ENCODE measurements around the gene TRAIP.

The TRAIP gene

GRCh38 chr3:49873623-49874022 is 17.3 kb upstream of the TRAIP start:
- POLR2A ChIA-PET: no interaction called here
- Histone ChIP-seq H3K9me3 (ENCODE audit: control insufficient read depth, insufficient read depth, low read depth, low read length) (no peaks in the 10 kb centered on the region), H3K36me3 (ENCODE audit: control insufficient read depth in 2 of 2, insufficient read depth in 1 of 2, low read length in 2 of 2) (no peaks in the 10 kb centered on the region), H3K4me3 (ENCODE audit: low read depth, low read length) (no peak overlapping the region), H3K4me1 (ENCODE audit: control insufficient read depth, insufficient read depth, low read length) (no peaks in the 10 kb centered on the region), H3K27ac (ENCODE audit: extremely low read depth, low read depth, low read length) (no peak overlapping the region)
- CTCF ChIA-PET: no interaction called here
- TF ChIP-seq ZBTB44 (tag by site-specific recombination; IDR thresholded peaks at IDR 0.05) (no peak), CTCF (tag by site-specific recombination; IDR thresholded peaks at IDR 0.05) (no peak)

GRCh38 chr3:49872801-49873281 is 16.5 kb upstream of the TRAIP start:
- no peak overlapping the region for H3K4me3 ChIP-seq (ENCODE audit: low read depth, low read length)
- TF ChIP-seq ZNF621 (tag by site-specific recombination; IDR thresholded peaks at IDR 0.05) (no peak), ZNF398 (tag by site-specific recombination; IDR thresholded peaks at IDR 0.05) (0 out of 2 replicates have a peak, but pooled peaks have one; percentile 10), ZNF335 (tag by site-specific recombination; conservative IDR thresholded peaks at IDR 0.05) (0 out of 2 replicates have a peak, but pooled peaks have one; percentile 28), ZNF112 (tag by site-specific recombination; IDR thresholded peaks at IDR 0.05) (no peak)
- POLR2A ChIA-PET: no interaction called here
- H3K4me1 ChIP-seq (ENCODE audit: control insufficient read depth, insufficient read depth, low read length): no peaks in the 10 kb centered on the region
- no peak overlapping the region for H3K27ac ChIP-seq (ENCODE audit: extremely low read depth, low read depth, low read length)
- no peaks in the 10 kb centered on the region for H3K9me3 ChIP-seq (ENCODE audit: control insufficient read depth, insufficient read depth, low read depth, low read length)
- CTCF ChIA-PET: no interaction called here
- no peaks in the 10 kb centered on the region for H3K36me3 ChIP-seq (ENCODE audit: control insufficient read depth in 2 of 2, insufficient read depth in 1 of 2, low read length in 2 of 2)

GRCh38 chr3:49871531-49872153 is 15.3 kb upstream of the TRAIP start:
- H3K9me3 ChIP-seq (ENCODE audit: control insufficient read depth, insufficient read depth, low read depth, low read length): no peaks in the 10 kb centered on the region
- H3K27ac ChIP-seq (ENCODE audit: extremely low read depth, low read depth, low read length): no peak overlapping the region
- ChIA-PET CTCF (no interaction called here), POLR2A (no interaction called here)
- TF ChIP-seq PRDM4 (tag by site-specific recombination; IDR thresholded peaks at IDR 0.05) (peak; percentile 85), ZBTB11 (tag by site-specific recombination; conservative IDR thresholded peaks at IDR 0.05; ENCODE audit: low read depth) (no peak), GFI1B (tag by site-specific recombination; IDR thresholded peaks at IDR 0.05) (no peak), MZF1 (tag by site-specific recombination; IDR thresholded peaks at IDR 0.05; ENCODE audit: borderline replicate concordance) (no peak)
- no peaks in the 10 kb centered on the region for H3K36me3 ChIP-seq (ENCODE audit: control insufficient read depth in 2 of 2, insufficient read depth in 1 of 2, low read length in 2 of 2)
- H3K4me1 ChIP-seq (ENCODE audit: control insufficient read depth, insufficient read depth, low read length): no peaks in the 10 kb centered on the region
- no peak overlapping the region for H3K4me3 ChIP-seq (ENCODE audit: low read depth, low read length)
